HFFc6 (cell line): ENCODE results near the gene RNF2. TPM values are rescaled to one million over a fixed set of nuclear protein-coding genes. Genes with fewer than 3 reads are reported as not detected.

Experiments
- DNase-seq: peaks from one replicate; pipeline ENCODE4 v3.0.0-alpha.2; 2018
- H3K27ac Mint-ChIP-seq: 2 replicates; pipeline ENCODE4 v1.8.0; 2020; ENCODE audit warnings: mild to moderate bottlenecking, mixed read lengths
- H3K27me3 Mint-ChIP-seq: 2 replicates; pipeline ENCODE4 v1.8.0; 2021; ENCODE audit warnings: mild to moderate bottlenecking, moderate library complexity, mixed read lengths; ENCODE audit not compliant: insufficient read depth
- H3K36me3 Mint-ChIP-seq: 2 replicates; pipeline ENCODE4 v1.8.0; 2021; ENCODE audit warnings: low read depth, mixed read lengths
- H3K4me1 Mint-ChIP-seq: 2 replicates; pipeline ENCODE4 v1.8.0; 2020; ENCODE audit warnings: low read depth, mixed read lengths
- H3K4me3 Mint-ChIP-seq: 2 replicates; pipeline ENCODE4 v1.8.0; 2020; ENCODE audit warnings: mild to moderate bottlenecking, moderate library complexity, mixed read lengths
- H3K9me3 Mint-ChIP-seq: 2 replicates; pipeline ENCODE4 v1.8.0; 2020; ENCODE audit warnings: mild to moderate bottlenecking, mixed read lengths
- total RNA-seq, 6 experiments: library from RNA; stranded (reverse); fragmentation: NEBNext Ultra II Directional; extraction: Animal tissue kit (Norgen Biotek cat#: 25700); gene quantifications; 2 replicates in 1 of 6; 3 replicates in 5 of 6; pipeline ENCODE4 v1.2.3, GENCODE V29; 2021
- TF ChIP-seq, protein P1 (sequence below): fragments of 200-600 bp; sonication (generic); IDR thresholded peaks from 2 replicates; pipeline ENCODE4 v1.5.0; 2021; ENCODE audit warnings: antibody characterized with exemption, mild to moderate bottlenecking

The RNF2 gene
- total RNA-seq, 6 experiments from 2014 or later: 19.0 to 24.7 (median 22.4) TPM

DNA sequence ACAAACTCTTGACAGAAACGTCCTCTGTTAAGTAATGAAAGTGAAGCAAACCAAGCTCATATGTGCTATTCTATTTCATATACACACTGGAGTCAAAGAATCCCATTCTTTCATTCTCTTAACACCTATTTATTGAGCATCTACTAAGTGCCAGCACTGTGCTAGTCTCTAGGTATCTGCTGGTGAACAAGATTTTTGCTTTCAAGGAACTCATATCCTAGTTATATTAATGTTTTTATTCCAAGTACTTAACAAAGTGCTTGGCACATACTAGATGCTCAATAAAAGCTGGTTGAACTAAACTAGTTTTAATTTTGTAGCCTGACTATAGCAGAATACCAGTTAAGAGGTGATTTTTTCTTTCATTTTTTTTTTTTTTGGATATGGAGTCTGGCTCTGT, 3.6 kb upstream of the RNF2 start:
- Mint-ChIP-seq H3K36me3 (no peaks in the 10 kb centered on the region; the same call in 1 of the 2 replicates), H3K27ac (no peak overlapping the region), H3K27me3 (peaks cover 2% of the 10 kb centered on the region), H3K4me1 (peaks cover 7% of the 10 kb centered on the region), H3K4me3 (no peak overlapping the region), H3K9me3 (no peaks in the 10 kb centered on the region)
- TF ChIP-seq, protein P1, sequence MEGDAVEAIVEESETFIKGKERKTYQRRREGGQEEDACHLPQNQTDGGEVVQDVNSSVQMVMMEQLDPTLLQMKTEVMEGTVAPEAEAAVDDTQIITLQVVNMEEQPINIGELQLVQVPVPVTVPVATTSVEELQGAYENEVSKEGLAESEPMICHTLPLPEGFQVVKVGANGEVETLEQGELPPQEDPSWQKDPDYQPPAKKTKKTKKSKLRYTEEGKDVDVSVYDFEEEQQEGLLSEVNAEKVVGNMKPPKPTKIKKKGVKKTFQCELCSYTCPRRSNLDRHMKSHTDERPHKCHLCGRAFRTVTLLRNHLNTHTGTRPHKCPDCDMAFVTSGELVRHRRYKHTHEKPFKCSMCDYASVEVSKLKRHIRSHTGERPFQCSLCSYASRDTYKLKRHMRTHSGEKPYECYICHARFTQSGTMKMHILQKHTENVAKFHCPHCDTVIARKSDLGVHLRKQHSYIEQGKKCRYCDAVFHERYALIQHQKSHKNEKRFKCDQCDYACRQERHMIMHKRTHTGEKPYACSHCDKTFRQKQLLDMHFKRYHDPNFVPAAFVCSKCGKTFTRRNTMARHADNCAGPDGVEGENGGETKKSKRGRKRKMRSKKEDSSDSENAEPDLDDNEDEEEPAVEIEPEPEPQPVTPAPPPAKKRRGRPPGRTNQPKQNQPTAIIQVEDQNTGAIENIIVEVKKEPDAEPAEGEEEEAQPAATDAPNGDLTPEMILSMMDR: no peak
- no peak for DNase-seq

DNA sequence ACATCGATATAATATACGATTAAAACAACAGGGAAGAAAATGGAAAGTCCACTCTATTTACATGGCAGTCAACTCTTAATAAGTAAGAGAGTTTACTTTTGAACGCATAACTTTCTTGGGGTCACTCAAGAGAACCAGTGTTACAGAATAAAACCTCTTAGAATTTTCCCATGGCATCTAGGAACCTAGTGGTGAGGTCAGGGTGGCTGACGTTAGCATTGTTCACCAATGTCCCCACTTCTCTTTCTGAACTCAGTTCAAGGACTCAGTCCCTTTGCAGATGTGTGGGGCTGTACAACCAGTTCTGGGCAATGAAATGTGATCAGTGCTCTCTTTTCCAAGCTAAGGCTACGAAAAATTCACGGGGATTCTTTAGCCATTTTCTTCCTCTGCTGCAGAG, 2.6 kb upstream of the RNF2 start:
- Mint-ChIP-seq H3K36me3 (no peaks in the 10 kb centered on the region; the same call in 1 of the 2 replicates), H3K27me3 (no peaks in the 10 kb centered on the region; the same call in 1 of the 2 replicates), H3K4me3 (no peak overlapping the region), H3K4me1 (peaks cover 17% of the 10 kb centered on the region), H3K27ac (no peak overlapping the region), H3K9me3 (no peaks in the 10 kb centered on the region)
- no peak for DNase-seq
- TF ChIP-seq, protein P1: no peak

DNA sequence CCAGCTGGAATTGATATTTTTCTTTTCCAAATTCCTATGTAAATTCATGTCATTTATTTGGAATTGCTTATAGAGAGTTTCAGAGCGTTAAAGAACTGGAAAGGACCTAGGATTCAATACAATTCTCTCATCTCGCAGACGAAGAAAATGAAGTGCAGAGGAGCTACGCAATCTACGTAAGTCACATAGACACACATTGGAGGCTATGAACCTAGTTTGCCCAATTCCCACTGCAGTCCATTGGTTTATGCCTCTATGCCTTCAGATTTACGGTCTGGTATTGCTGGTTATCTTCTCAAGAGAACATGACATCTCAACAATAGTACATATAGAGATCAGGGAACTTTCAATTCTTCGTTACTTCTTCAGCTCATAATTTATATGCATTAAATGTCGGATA, 971 bp upstream of the RNF2 start:
- TF ChIP-seq, protein P1: no peak
- H3K27me3 Mint-ChIP-seq: no peaks in the 10 kb centered on the region; the same call in 1 of the 2 replicates
- peaks cover 30% of the 10 kb centered on the region for H3K4me1 Mint-ChIP-seq
- no peaks in the 10 kb centered on the region; the same call in 1 of the 2 replicates for H3K36me3 Mint-ChIP-seq
- DNase-seq: no peak
- H3K27ac Mint-ChIP-seq: no peak overlapping the region
- H3K9me3 Mint-ChIP-seq: no peaks in the 10 kb centered on the region
- peak overlapping the region; percentile 96; the same call in 1 of the 2 replicates for H3K4me3 Mint-ChIP-seq

DNA sequence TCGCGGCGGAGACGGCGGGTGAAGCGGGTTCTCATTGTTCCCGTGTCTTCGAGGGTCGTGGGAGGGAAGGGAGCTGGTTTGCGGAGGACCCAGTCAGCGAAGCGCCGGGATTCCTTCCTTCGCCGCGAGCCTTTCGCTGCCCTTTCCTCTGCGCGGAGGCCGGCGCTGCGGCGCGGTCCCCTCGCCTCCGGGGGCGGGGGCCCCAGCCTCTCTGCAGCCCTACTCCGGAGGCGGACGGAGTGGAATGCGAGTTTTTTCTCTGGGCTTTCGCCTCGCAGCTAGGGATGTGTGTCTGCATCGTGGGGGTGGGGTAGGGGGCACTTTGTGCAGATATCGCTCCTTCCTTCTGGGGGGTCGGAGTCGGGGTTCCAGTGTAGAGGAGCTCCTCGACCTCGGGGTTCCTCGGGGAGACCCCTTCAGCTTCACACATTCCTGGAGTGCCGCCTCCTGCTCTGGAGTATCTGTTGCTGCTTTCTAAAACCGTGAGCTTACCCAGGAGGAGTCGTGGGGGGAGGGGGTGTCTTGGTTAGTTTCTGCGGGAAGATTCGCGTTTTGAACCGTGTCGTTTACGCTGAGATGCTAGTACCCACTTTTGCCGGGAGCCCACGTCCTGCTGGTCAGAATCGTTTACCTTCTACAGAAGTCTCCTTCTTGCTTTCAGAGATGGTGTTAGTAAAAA, 595 bp downstream of the RNF2 start:
- TF ChIP-seq, protein P1: no peak
- H3K27me3 Mint-ChIP-seq: no peaks in the 10 kb centered on the region; the same call in 1 of the 2 replicates
- H3K9me3 Mint-ChIP-seq: no peaks in the 10 kb centered on the region
- H3K27ac Mint-ChIP-seq: peak overlapping the region; percentile 67
- H3K36me3 Mint-ChIP-seq: no peaks in the 10 kb centered on the region; the same call in 1 of the 2 replicates
- H3K4me3 Mint-ChIP-seq: peak overlapping the region; percentile 96
- peaks cover 36% of the 10 kb centered on the region for H3K4me1 Mint-ChIP-seq
- DNase-seq: peak; percentile 6

DNA sequence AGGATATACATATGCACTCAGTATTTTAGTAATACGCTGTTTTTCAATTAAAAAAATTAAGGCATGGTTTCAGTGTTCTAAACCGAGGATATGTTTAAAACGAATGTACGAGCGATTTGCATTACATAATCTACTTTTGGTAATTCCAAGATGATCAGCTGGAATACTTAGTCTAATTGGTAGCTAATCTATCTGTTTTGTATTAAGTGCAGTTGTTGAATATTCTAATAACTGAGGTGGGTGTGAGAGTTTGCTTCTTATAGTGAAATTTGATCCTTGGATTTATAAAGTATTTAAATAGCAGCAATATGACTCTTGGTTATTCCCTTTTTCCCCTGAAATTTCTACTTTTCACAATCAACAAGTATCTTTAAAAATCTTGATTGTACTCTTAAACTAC, 1.3 kb downstream of the RNF2 start:
- peaks cover 36% of the 10 kb centered on the region for H3K4me1 Mint-ChIP-seq
- TF ChIP-seq, protein P1: no peak
- peak overlapping the region; percentile 96 for H3K4me3 Mint-ChIP-seq
- H3K9me3 Mint-ChIP-seq: no peaks in the 10 kb centered on the region
- no peaks in the 10 kb centered on the region; the same call in 1 of the 2 replicates for H3K27me3 Mint-ChIP-seq
- DNase-seq: no peak
- peak overlapping the region; percentile 67; the same call in 1 of the 2 replicates for H3K27ac Mint-ChIP-seq
- no peaks in the 10 kb centered on the region; the same call in 1 of the 2 replicates for H3K36me3 Mint-ChIP-seq
